K562 (cell line): ENCODE measurements around the gene MYO3B. TPM values are rescaled to one million over a fixed set of nuclear protein-coding genes. Genes with fewer than 3 reads are reported as not detected.

Source experiments
- ATAC-seq: fragments of 200-7000 bp; cut with Tn5 transposase; 3 replicates; pipeline ENCODE4 v1.9.1; 2020; ENCODE audit warnings: moderate library complexity
- BruUV-seq: library from RNA; stranded (reverse); fragments of 400-500 nt; replicated peaks from 2 replicates; lab custom pipeline; 2021; lab: Mats Ljungman, UMichigan
- CTCF ChIA-PET: fragments of 300-600 bp; formaldehyde crosslinking; extraction: SDS; loops from one replicate; lab custom pipeline; 2021; ENCODE audit warnings: low intra/inter-chr PET ratio; lab: Yijun Ruan, JAX
- POLR2A ChIA-PET: fragments of 300-600, 350-650 bp; sonication (Branson Sonifier 250); formaldehyde crosslinking; extraction: SDS; loops from one replicate; lab custom pipeline; 2021; ENCODE audit warnings: antibody characterized with exemption, inconsistent platforms; lab: Yijun Ruan, JAX
- DNase-seq, 4 experiments: peaks; one replicate each; pipeline versions ENCODE4 v3.0.0 to v3.0.0-alpha.2; 2011 to 2018; ENCODE audit warnings: low spot score in 3 of 4, mixed read lengths in 3 of 4; ENCODE audit errors: extremely low read depth in 1 of 4
- FAIRE-seq: peaks from 2 replicates; lab custom pipeline; 2011; peaks lifted over from hg19 to GRCh38; lab: Jason Lieb, UNC
- H2AFZ ChIP-seq: 2 replicates; pipeline ENCODE4 v1.6.0; 2011; ENCODE audit warnings: low read depth, low read length, control low read depth, inconsistent platforms
- H3K27ac ChIP-seq: fragments of 200-600 bp; 3 replicates; pipeline ENCODE4 v1.8.0; 2011; ENCODE audit warnings: low read depth, mild to moderate bottlenecking, control low read depth, inconsistent platforms, low read length, moderate library complexity, mixed read lengths; ENCODE audit errors: extremely low read depth
- H3K27me3 ChIP-seq, 2 experiments: fragments of 300-600 bp in 1 of 2; 2 replicates in 1 of 2; 3 replicates in 1 of 2; pipeline versions ENCODE4 v1.6.0 to v1.8.0; 2011; ENCODE audit warnings: inconsistent platforms in 2 of 2, low read length in 2 of 2, mild to moderate bottlenecking in 1 of 2, mixed read lengths in 1 of 2, moderate library complexity in 1 of 2; ENCODE audit not compliant: control insufficient read depth in 2 of 2, insufficient read depth in 2 of 2
- H3K36me3 ChIP-seq: fragments of 300-600 bp; 3 replicates; pipeline ENCODE4 v1.8.0; 2011; ENCODE audit warnings: mild to moderate bottlenecking, low read length, inconsistent platforms; ENCODE audit not compliant: control insufficient read depth, insufficient read depth
- H3K4me1 ChIP-seq, 2 experiments: fragments of 200-600 bp in 1 of 2; replicated peaks in 1 of 2; 2 replicates in 1 of 2; 3 replicates in 1 of 2; pipeline versions ENCODE4 v1.5.1 to v1.8.0; 2011; ENCODE audit warnings: inconsistent platforms in 2 of 2, low read length in 2 of 2, mild to moderate bottlenecking in 1 of 2, mixed read lengths in 1 of 2, moderate library complexity in 1 of 2; ENCODE audit not compliant: control insufficient read depth in 2 of 2, insufficient read depth in 2 of 2
- H3K4me2 ChIP-seq: 2 replicates; pipeline ENCODE4 v1.6.1; 2011; ENCODE audit warnings: low read length, control low read depth, inconsistent platforms, mixed read lengths; ENCODE audit not compliant: insufficient read depth
- H3K4me3 ChIP-seq: fragments of 200-600 bp; sonication (generic), shearing (Covaris generic); 2 replicates; pipeline ENCODE4 v1.5.1; 2016; ENCODE audit warnings: control low read depth, inconsistent platforms
- H3K79me2 ChIP-seq: fragments of 200-600 bp; 3 replicates; pipeline ENCODE4 v1.8.0; 2011; ENCODE audit warnings: low read length, inconsistent platforms; ENCODE audit not compliant: control insufficient read depth, insufficient read depth
- H3K9ac ChIP-seq, 2 experiments: 2 replicates each; pipeline versions ENCODE4 v1.6.0 to v1.6.1; 2011; ENCODE audit warnings: low read depth in 2 of 2, low read length in 2 of 2, control low read depth in 1 of 2, inconsistent platforms in 1 of 2, mild to moderate bottlenecking in 1 of 2, mixed read lengths in 1 of 2; ENCODE audit not compliant: insufficient read depth in 1 of 2
- H3K9me1 ChIP-seq: one replicate; pipeline ENCODE4 v1.6.0; 2011; ENCODE audit warnings: inconsistent platforms, mild to moderate bottlenecking, low read length, moderate library complexity; ENCODE audit not compliant: control insufficient read depth, insufficient read depth
- H3K9me3 ChIP-seq: replicated peaks from 2 replicates; pipeline ENCODE4 v1.5.1; 2011; ENCODE audit warnings: low read depth, low read length, inconsistent platforms; ENCODE audit not compliant: control insufficient read depth, insufficient read depth
- H4K20me1 ChIP-seq: replicated peaks from 2 replicates; pipeline ENCODE4 v1.6.1; 2011; ENCODE audit warnings: low read length, inconsistent platforms, mixed read lengths; ENCODE audit not compliant: control insufficient read depth, insufficient read depth
- COPS2 ChIP-seq: fragments of 450-650 bp; conservative IDR thresholded peaks from 2 replicates; pipeline ENCODE4 v1.6.1; 2016; ENCODE audit warnings: mild to moderate bottlenecking, moderate library complexity
- GTF2A2 ChIP-seq: IDR thresholded peaks from 2 replicates; pipeline ENCODE4 v1.6.1; 2016; ENCODE audit warnings: mild to moderate bottlenecking, missing genetic modification characterization, missing compliant biosample characterization
- GTF2F1 ChIP-seq: IDR thresholded peaks from 2 replicates; pipeline ENCODE4 v1.6.1; 2011; ENCODE audit warnings: low read depth, low read length, improper control_type of control experiment
- KAT2B ChIP-seq: IDR thresholded peaks from one replicate; pipeline ENCODE4 v1.6.1; 2012; ENCODE audit warnings: low read depth, mild to moderate bottlenecking, control low read depth, inconsistent platforms, low read length, moderate library complexity
- RBM15 ChIP-seq: fragments of 200-400 bp; formaldehyde crosslinking; IDR thresholded peaks from 2 replicates; pipeline ENCODE4 v1.6.1; 2018; ENCODE audit warnings: mild to moderate bottlenecking, low read length, moderate library complexity; ENCODE audit not compliant: insufficient read depth
- STAT5A ChIP-seq: IDR thresholded peaks from 2 replicates; pipeline ENCODE4 v1.6.1; 2012; ENCODE audit warnings: low read length, inconsistent platforms, borderline replicate concordance
- ZNF134 ChIP-seq: fragments of 250-450 bp; sonication (Bioruptor Pico); conservative IDR thresholded peaks from 2 replicates; pipeline ENCODE4 v1.4.0; 2020
- ZNF175 ChIP-seq: fragments of 200-800 bp; sonication (Bioruptor generic); IDR thresholded peaks from 2 replicates; pipeline ENCODE4 v1.6.1; 2016; ENCODE audit warnings: low read depth, mild to moderate bottlenecking, missing genetic modification characterization, missing compliant biosample characterization
- WGBS: fragments of 100-300 bp; shearing (Covaris generic); methylation state at CpG from one replicate; pipeline ENCODE4 v1.1.6; 2016; ENCODE audit warnings: low coverage, mixed read lengths; ENCODE audit not compliant: insufficient coverage; ENCODE audit errors: missing lambda C conversion rate; 5-methylcytosine and 5-hydroxymethylcytosine counted together
- in situ Hi-C: fragments of 300-500 bp; cut with MboI; formaldehyde crosslinking; loops from 4 replicates; pipeline ENCODE4 v1.15.0; 2018; ENCODE audit warnings: inconsistent platforms, mixed read lengths
- intact Hi-C: fragments of 100-400 bp; cut with micrococcal nuclease; formaldehyde crosslinking; loops from 2 replicates; pipeline ENCODE4 v1.14.2; 2022
- polyA plus RNA-seq, 8 experiments: library from polyadenylated mRNA; depleted of rRNA in 4 of 8; stranded (reverse) in 5 of 8; unstranded in 3 of 8; fragments of >200 nt; fragmentation: Nextera tagmentation in 2 of 8; fragmentation: Illumina TruSeq in 1 of 8; extraction: Ambion mirVana in 2 of 8; extraction: Trizol in 1 of 8; gene quantifications; 2 replicates each; pipeline versions ENCODE4 v1.2.1 to v1.2.3, GENCODE V29; 2011 to 2014; ENCODE audit warnings: inconsistent platforms in 1 of 8, missing spikeins in 1 of 8
- total RNA-seq, 7 experiments: library from RNA; depleted of rRNA in 6 of 7; stranded (reverse); fragments of >200 nt in 6 of 7; fragmentation: Illumina TruSeq in 2 of 7; extraction: Trizol in 2 of 7; gene quantifications; 2 replicates each; pipeline versions ENCODE4 v1.2.1 to v1.2.3, GENCODE V29; 2011 to 2021; ENCODE audit warnings: low replicate concordance in 1 of 7
- TF ChIP-seq, protein P1 (sequence below): sonication (generic); IDR thresholded peaks from 2 replicates; pipeline ENCODE4 v1.6.1; 2016
- TF ChIP-seq, protein P2 (sequence below): sonication (generic); formaldehyde crosslinking; IDR thresholded peaks from 2 replicates; pipeline ENCODE4 v1.8.1; 2023; ENCODE audit warnings: mild to moderate bottlenecking, missing genetic modification reagents
- TF ChIP-seq, protein P3 (sequence below), 2 experiments: IDR thresholded peaks; 2 replicates each; pipeline ENCODE4 v1.6.1; 2011; ENCODE audit warnings: borderline replicate concordance in 1 of 2, control low read depth in 1 of 2, low read depth in 1 of 2, low read length in 1 of 2, mild to moderate bottlenecking in 1 of 2, mixed read lengths in 1 of 2, moderate library complexity in 1 of 2; ENCODE audit not compliant: insufficient read depth in 1 of 2, insufficient read length in 1 of 2, poor library complexity in 1 of 2, severe bottlenecking in 1 of 2; ENCODE audit errors: extremely low read depth in 1 of 2
- TF ChIP-seq, protein P4 (sequence below): fragments of 200-800 bp; sonication (Bioruptor generic); IDR thresholded peaks from 2 replicates; pipeline ENCODE4 v1.6.1; 2017; ENCODE audit warnings: missing genetic modification characterization, missing compliant biosample characterization
- TF ChIP-seq, protein P5 (sequence below): fragments of 250-450 bp; sonication (Bioruptor Pico); IDR thresholded peaks from 2 replicates; pipeline ENCODE4 v1.8.0; 2021; ENCODE audit warnings: borderline replicate concordance, mild to moderate bottlenecking, moderate library complexity; ENCODE audit not compliant: poor library complexity, severe bottlenecking

The MYO3B gene
- total and polyA plus RNA-seq, 9 of the 15 experiments (the other 6 are each of a cell fraction or from before 2014, with no cell fraction given): 2.7 to 6.5 (median 3.6) TPM

DNA sequence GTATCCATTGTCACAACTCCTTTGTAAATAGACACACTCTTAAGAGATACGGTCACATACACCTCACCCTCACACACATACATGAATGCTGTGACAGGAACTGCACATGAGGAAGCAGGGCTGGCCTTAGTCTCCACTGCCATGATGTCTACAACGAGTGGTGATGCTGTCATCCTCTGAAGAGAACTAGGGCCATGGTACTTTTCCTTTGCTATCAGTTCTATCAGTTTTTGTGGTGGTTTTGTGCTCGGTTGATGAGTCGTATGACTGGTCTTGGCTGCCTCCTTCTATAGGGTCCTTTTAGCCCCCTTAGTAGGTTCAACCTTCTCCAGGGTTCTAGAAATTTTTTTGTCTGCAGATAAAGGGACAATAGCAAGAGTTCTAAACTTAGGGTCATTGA, 66.0 kb downstream of the MYO3B start (continued):
- TF ChIP-seq, protein P1, sequence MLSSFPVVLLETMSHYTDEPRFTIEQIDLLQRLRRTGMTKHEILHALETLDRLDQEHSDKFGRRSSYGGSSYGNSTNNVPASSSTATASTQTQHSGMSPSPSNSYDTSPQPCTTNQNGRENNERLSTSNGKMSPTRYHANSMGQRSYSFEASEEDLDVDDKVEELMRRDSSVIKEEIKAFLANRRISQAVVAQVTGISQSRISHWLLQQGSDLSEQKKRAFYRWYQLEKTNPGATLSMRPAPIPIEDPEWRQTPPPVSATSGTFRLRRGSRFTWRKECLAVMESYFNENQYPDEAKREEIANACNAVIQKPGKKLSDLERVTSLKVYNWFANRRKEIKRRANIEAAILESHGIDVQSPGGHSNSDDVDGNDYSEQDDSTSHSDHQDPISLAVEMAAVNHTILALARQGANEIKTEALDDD: peak; percentile 57
- no peak for TF ChIP-seq ZNF134 (CRISPR knock-in tag)

DNA sequence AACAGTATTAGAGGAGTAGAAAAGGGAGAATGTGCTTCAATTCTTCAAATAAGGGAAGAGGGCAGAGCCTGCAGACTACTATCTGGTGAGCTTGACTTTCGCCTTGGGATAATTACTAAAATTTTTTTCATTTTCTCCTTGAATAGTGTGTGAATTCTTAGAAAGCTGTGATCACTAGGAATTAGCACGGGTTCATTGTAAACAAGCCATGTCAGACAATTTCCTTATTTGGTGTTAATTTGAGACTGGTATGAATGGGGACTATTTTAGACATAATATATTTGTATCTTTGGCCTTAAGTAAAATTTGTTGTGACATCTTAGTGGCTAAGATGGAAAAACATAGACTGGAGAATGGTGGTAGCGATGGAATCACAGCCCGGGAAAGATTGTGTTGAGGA, 66.6 kb downstream of the MYO3B start:
- H3K79me2 ChIP-seq: no peaks in the 10 kb centered on the region
- peaks cover 11 to 72% of the 10 kb centered on the region in 2 experiments; a peak in 4 of 5 replicates for H3K4me1 ChIP-seq
- in situ Hi-C loops (no loop called here), intact Hi-C loops (no loop called here)
- no peaks in the 10 kb centered on the region for H3K36me3 ChIP-seq
- no peaks in the 10 kb centered on the region for H3K27me3 ChIP-seq
- H3K4me2 ChIP-seq: no peak overlapping the region
- no peaks in the 10 kb centered on the region for H3K9me3 ChIP-seq
- H3K9ac ChIP-seq: no peak overlapping the region
- H2AFZ ChIP-seq: peak overlapping the region; percentile 5
- no peak overlapping the region for H3K4me3 ChIP-seq
- ChIA-PET POLR2A (no interaction called here), CTCF (no interaction called here)
- FAIRE-seq (no peak), DNase-seq (no peak), ATAC-seq (no peak)
- BruUV-seq: no TSS peak
- peak overlapping the region; percentile 20; the same call in 1 of the 3 replicates for H3K27ac ChIP-seq
- H3K9me1 ChIP-seq: no peaks in the 10 kb centered on the region
- no peaks in the 10 kb centered on the region for H4K20me1 ChIP-seq
- 38% methylated on average over 4 of the region's 4 CpGs for WGBS
- 0 out of 2 replicates have a peak, but pooled peaks have one; percentile 24 for TF ChIP-seq STAT5A
- TF ChIP-seq, protein P2, sequence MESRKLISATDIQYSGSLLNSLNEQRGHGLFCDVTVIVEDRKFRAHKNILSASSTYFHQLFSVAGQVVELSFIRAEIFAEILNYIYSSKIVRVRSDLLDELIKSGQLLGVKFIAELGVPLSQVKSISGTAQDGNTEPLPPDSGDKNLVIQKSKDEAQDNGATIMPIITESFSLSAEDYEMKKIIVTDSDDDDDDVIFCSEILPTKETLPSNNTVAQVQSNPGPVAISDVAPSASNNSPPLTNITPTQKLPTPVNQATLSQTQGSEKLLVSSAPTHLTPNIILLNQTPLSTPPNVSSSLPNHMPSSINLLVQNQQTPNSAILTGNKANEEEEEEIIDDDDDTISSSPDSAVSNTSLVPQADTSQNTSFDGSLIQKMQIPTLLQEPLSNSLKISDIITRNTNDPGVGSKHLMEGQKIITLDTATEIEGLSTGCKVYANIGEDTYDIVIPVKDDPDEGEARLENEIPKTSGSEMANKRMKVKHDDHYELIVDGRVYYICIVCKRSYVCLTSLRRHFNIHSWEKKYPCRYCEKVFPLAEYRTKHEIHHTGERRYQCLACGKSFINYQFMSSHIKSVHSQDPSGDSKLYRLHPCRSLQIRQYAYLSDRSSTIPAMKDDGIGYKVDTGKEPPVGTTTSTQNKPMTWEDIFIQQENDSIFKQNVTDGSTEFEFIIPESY (CRISPR knock-in tag): no peak
- TF ChIP-seq, protein P3, sequence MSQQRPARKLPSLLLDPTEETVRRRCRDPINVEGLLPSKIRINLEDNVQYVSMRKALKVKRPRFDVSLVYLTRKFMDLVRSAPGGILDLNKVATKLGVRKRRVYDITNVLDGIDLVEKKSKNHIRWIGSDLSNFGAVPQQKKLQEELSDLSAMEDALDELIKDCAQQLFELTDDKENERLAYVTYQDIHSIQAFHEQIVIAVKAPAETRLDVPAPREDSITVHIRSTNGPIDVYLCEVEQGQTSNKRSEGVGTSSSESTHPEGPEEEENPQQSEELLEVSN (IDR thresholded peaks at IDR 0.05; ENCODE audit: borderline replicate concordance in 1 of 2, extremely low read depth in 1 of 2, insufficient read depth in 1 of 2, insufficient read length in 1 of 2, low read depth in 1 of 2, low read length in 1 of 2, poor library complexity in 1 of 2, severe bottlenecking in 1 of 2): no peak
- no peak for TF ChIP-seq KAT2B
- TF ChIP-seq GTF2F1: no peak
- TF ChIP-seq, protein P4, sequence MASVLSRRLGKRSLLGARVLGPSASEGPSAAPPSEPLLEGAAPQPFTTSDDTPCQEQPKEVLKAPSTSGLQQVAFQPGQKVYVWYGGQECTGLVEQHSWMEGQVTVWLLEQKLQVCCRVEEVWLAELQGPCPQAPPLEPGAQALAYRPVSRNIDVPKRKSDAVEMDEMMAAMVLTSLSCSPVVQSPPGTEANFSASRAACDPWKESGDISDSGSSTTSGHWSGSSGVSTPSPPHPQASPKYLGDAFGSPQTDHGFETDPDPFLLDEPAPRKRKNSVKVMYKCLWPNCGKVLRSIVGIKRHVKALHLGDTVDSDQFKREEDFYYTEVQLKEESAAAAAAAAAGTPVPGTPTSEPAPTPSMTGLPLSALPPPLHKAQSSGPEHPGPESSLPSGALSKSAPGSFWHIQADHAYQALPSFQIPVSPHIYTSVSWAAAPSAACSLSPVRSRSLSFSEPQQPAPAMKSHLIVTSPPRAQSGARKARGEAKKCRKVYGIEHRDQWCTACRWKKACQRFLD (CRISPR knock-in tag): peak; percentile 60; the same call in 1 of the 2 replicates
- no peak for TF ChIP-seq RBM15
- TF ChIP-seq COPS2: no peak
- no peak for TF ChIP-seq GTF2A2 (tag)
- TF ChIP-seq, protein P5, sequence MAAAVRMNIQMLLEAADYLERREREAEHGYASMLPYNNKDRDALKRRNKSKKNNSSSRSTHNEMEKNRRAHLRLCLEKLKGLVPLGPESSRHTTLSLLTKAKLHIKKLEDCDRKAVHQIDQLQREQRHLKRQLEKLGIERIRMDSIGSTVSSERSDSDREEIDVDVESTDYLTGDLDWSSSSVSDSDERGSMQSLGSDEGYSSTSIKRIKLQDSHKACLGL (CRISPR knock-in tag): no peak
- TF ChIP-seq ZNF175 (CRISPR knock-in tag): peak; percentile 69; the same call in 1 of the 2 replicates
